Effector memory CD8-positive, alpha-beta T cell (primary cell): Measurements from ENCODE around the gene EMP2.
"Not testable (repeated sequence)": the region's sequence is repeated elsewhere in the genome, so short reads cannot be mapped to it uniquely, and the experiment has no call there.

Experiments
- ATAC-seq: fragments of 150-1000 bp; cut with Tn5 transposase; replicated peaks from 2 replicates; pipeline ENCODE4 v1.10.0; 2021; ENCODE audit warnings: mild to moderate bottlenecking, moderate library complexity
- DNase-seq, 3 experiments: peaks; one replicate each; pipeline ENCODE4 v3.0.0; 2021
- H3K27ac Mint-ChIP-seq, 2 donors: one replicate each; pipeline ENCODE4 v1.8.0; 2022; ENCODE audit warnings: mild to moderate bottlenecking in 2 of 2, mixed read lengths in 2 of 2, moderate library complexity in 2 of 2
- H3K27me3 Mint-ChIP-seq, 2 donors: one replicate each; pipeline ENCODE4 v1.8.0; 2022; ENCODE audit warnings: mixed read lengths in 2 of 2
- H3K36me3 Mint-ChIP-seq: one replicate; pipeline ENCODE4 v1.8.0; 2022; ENCODE audit warnings: mild to moderate bottlenecking, moderate library complexity, mixed read lengths; ENCODE audit not compliant: insufficient read depth
- H3K4me1 Mint-ChIP-seq, 2 donors: one replicate each; pipeline ENCODE4 v1.8.0; 2022; ENCODE audit warnings: low read depth in 2 of 2, mixed read lengths in 2 of 2
- H3K4me3 Mint-ChIP-seq, 2 donors: one replicate each; pipeline ENCODE4 v1.8.0; 2022; ENCODE audit warnings: mild to moderate bottlenecking in 2 of 2, mixed read lengths in 2 of 2, moderate library complexity in 2 of 2
- H3K9me3 Mint-ChIP-seq, 2 donors: one replicate each; pipeline ENCODE4 v1.8.0; 2022; ENCODE audit warnings: mixed read lengths in 2 of 2

Gene EMP2

DNA sequence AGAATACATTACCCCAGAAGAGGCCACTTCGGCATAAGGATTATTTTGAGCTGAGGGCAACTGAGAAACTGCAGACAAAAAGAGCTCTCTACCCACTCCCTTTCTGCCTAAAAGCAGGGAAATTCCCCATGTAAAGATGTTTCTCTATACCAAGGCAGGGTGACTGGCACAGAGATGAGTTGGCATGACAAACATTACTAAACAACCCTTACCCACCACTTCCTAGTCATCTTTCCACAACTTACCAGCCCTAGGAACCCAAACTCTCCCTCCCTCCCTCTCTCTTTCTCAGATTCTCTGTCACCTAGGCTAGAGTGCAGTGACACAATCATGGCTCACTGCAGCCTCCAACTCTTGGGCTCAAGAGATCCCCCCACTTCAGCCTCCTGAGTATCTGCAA lies 68.6 kb downstream of the EMP2 start:
- no peaks in the 10 kb centered on the region for H3K9me3 Mint-ChIP-seq
- no peaks in the 10 kb centered on the region for H3K27me3 Mint-ChIP-seq
- no peak for DNase-seq
- H3K27ac Mint-ChIP-seq: no peak overlapping the region
- no peak for ATAC-seq
- H3K4me3 Mint-ChIP-seq: no peak overlapping the region
- H3K4me1 Mint-ChIP-seq: peaks cover 0 to 3% of the 10 kb centered on the region in 2 donors
- H3K36me3 Mint-ChIP-seq: no peaks in the 10 kb centered on the region

DNA sequence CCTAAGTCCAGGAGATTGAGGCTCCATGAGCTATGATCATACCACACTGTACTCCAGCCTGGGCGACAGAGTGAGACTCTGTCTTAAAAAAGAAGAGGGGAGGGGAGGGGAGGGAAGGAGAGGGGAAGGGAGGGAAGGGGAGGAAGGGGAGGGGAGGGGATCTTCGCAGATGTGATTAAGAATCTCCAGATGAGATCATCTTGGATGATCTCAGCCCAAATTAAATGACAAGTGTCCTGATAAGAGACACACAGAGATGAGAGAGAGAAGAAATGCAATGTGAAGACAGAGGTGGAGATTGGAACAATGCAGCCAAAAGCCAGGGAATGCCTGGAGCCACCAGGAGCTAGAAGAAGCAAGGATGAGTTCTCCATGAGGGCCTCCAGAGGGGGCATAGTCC lies 70.1 kb downstream of the EMP2 start:
- peaks cover 0 to 3% of the 10 kb centered on the region in 2 donors for H3K4me1 Mint-ChIP-seq
- DNase-seq: no peak
- H3K36me3 Mint-ChIP-seq: no peaks in the 10 kb centered on the region
- ATAC-seq: no peak
- no peaks in the 10 kb centered on the region for H3K9me3 Mint-ChIP-seq
- no peak overlapping the region for H3K4me3 Mint-ChIP-seq
- H3K27me3 Mint-ChIP-seq: no peaks in the 10 kb centered on the region
- H3K27ac Mint-ChIP-seq: no peak overlapping the region

DNA sequence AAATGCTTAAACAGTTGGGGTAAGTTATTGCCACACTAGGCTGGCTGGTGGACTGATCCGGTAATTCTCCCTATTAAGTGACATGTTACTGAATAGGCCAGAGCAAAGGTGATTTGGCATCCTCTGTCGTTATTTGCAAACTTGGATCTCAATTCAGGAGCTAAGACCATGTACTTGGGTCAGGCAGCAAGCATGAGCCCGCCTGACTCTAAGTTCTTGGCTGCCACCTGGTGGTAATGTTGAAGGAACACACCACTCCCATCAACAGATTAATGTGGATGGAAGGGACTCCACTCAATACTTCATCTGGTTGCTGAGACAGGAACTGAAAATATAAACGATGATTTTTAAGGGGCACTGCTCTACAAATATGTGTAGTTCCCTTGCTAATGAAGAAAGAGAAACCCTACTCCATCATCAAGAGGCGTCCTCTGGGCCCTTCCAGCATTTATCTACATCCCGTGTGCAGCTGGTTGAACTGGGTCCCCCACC lies 70.8 kb downstream of the EMP2 start:
- DNase-seq: peak; percentile 60 to 67 (median 63)
- peak; percentile 91 for ATAC-seq
- no peak overlapping the region for H3K27ac Mint-ChIP-seq
- H3K4me1 Mint-ChIP-seq: peaks cover 0 to 3% of the 10 kb centered on the region in 2 donors
- H3K27me3 Mint-ChIP-seq: no peaks in the 10 kb centered on the region
- H3K36me3 Mint-ChIP-seq: no peaks in the 10 kb centered on the region
- H3K4me3 Mint-ChIP-seq: no peak overlapping the region
- no peaks in the 10 kb centered on the region for H3K9me3 Mint-ChIP-seq

DNA sequence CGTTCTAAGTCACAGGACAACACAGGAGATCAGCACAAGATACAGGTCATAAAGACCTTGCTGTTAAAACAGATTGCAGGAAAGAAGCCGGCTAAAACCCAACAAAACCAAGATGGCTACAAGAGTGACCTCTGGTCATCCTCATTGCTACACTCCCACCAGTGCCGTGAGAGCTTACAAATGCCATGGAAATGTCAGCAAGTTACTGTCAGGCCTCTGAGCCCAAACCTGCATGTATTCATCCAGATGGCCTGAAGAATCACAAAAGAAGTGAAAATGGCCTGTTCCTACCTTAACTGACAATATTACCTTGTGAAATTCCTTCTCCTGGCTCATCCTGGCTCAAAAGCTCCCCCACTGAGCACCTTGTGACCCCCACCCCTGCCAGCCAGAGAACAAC lies 75.1 kb downstream of the EMP2 start:
- H3K27ac Mint-ChIP-seq: peak overlapping the region in 1 of 2 donors; percentile 9
- H3K36me3 Mint-ChIP-seq, ATAC-seq, H3K4me3 Mint-ChIP-seq, DNase-seq, H3K27me3 Mint-ChIP-seq, H3K9me3 Mint-ChIP-seq, H3K4me1 Mint-ChIP-seq: not testable (repeated sequence)

DNA sequence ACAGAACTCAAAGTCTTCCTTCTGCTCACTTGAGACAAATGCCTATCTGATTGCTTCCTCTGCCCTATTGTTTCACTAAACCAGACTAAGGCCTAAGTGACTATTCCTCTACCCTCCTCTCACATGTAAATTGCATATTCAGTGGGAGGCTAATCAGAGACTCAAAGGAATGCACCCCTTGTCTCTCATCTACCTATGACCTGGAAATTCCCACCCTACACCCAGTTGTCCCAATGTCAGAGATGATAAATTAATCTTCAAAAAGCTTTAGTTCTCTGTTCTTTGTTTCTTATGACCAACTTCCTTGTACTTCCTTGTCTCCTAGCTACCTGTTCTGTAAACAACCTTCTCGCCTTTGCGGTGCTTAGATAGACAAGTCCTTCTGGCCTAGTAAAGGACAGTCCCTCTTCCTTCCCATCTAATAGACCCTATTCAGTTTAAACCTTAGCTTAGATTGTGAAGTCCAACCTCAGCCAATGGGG lies 76.0 kb downstream of the EMP2 start:
- DNase-seq (no peak), ATAC-seq (no peak)
- Mint-ChIP-seq H3K27me3 (no peaks in the 10 kb centered on the region), H3K4me1 (no peaks in the 10 kb centered on the region), H3K4me3 (no peak overlapping the region), H3K27ac (no peak overlapping the region), H3K9me3 (no peaks in the 10 kb centered on the region), H3K36me3 (no peaks in the 10 kb centered on the region)

DNA sequence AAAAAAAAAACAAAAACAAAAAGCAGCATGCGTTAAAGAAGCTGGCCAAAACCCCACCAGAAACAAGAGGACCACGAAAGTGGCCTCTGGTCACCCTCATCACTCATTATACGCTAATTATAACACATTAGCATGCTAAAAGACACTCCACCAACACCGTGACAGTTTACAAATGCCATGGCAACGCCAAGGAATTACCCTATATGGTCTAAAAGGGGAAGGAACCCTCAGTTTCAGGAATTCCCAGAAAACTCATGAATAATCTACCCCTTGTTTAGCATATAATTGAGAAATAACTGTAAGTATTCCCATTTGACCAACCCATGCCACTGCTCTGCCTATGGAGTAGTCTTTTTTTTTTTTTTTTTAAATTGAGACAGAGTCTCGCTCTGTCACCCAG lies 77.6 kb downstream of the EMP2 start:
- DNase-seq (no peak), ATAC-seq (no peak)
- Mint-ChIP-seq H3K4me1 (peaks cover 0 to 1% of the 10 kb centered on the region in 2 donors), H3K36me3 (no peaks in the 10 kb centered on the region), H3K27ac (no peak overlapping the region), H3K27me3 (no peaks in the 10 kb centered on the region), H3K9me3 (no peaks in the 10 kb centered on the region), H3K4me3 (no peak overlapping the region)

DNA sequence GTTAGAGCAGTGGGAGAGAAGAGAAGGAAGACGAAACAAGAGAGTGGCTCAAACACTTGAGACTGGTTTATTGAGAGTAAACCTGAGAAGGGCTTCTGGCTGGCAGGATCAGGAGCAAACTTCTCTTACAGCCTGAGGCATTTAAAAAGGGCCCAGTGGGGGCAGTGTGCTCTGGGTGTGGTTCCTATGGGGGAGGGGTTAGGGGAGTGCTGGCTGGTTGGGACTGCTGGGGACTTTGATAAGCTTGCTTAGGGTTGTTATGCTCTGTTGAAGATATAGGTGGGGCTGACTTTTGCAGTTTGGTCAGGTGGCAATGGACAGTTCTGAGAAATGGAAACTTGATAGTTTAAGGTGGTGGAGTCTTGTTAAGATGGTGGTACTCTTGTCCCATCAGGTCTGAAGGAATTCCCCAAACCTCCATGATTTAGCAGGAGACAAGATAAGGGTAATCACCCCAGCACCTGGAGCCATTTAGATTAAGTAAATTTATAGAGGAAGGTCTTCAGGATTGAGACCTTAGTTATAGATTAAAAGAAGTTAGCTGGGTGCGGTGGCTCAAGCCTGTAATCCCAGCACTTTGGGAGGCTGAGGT lies 79.3 kb downstream of the EMP2 start:
- H3K27ac Mint-ChIP-seq: no peak overlapping the region
- no peaks in the 10 kb centered on the region for H3K27me3 Mint-ChIP-seq
- peak; percentile 44 for ATAC-seq
- no peaks in the 10 kb centered on the region for H3K36me3 Mint-ChIP-seq
- peaks cover 0 to 3% of the 10 kb centered on the region in 2 donors for H3K4me1 Mint-ChIP-seq
- H3K4me3 Mint-ChIP-seq: no peak overlapping the region
- H3K9me3 Mint-ChIP-seq: peaks cover 0 to 6% of the 10 kb centered on the region in 2 donors
- no peak for DNase-seq

DNA sequence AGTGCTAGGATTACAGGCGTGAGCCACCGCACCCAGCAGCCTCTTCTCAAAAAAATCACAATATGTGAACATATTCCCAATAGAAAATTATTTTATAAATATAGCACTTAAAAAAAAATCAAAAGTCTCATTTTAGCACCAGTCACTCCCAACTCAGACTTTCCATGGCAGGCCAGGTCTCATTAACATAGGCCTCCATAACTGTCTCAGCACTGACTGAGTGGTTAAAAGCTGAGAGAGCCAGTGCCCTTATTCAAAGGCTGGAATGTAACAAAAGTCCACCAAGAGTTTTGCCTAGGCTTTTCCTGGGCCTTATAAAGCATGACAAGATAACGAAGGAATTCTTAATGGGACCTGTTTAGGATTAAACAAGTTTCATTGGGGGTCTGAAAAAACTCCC lies 79.8 kb downstream of the EMP2 start:
- Mint-ChIP-seq H3K27ac (no peak overlapping the region), H3K36me3 (no peaks in the 10 kb centered on the region), H3K4me3 (no peak overlapping the region), H3K27me3 (no peaks in the 10 kb centered on the region), H3K4me1 (peaks cover 0 to 3% of the 10 kb centered on the region in 2 donors), H3K9me3 (peaks cover 0 to 8% of the 10 kb centered on the region in 2 donors)
- no peak for ATAC-seq
- no peak for DNase-seq

DNA sequence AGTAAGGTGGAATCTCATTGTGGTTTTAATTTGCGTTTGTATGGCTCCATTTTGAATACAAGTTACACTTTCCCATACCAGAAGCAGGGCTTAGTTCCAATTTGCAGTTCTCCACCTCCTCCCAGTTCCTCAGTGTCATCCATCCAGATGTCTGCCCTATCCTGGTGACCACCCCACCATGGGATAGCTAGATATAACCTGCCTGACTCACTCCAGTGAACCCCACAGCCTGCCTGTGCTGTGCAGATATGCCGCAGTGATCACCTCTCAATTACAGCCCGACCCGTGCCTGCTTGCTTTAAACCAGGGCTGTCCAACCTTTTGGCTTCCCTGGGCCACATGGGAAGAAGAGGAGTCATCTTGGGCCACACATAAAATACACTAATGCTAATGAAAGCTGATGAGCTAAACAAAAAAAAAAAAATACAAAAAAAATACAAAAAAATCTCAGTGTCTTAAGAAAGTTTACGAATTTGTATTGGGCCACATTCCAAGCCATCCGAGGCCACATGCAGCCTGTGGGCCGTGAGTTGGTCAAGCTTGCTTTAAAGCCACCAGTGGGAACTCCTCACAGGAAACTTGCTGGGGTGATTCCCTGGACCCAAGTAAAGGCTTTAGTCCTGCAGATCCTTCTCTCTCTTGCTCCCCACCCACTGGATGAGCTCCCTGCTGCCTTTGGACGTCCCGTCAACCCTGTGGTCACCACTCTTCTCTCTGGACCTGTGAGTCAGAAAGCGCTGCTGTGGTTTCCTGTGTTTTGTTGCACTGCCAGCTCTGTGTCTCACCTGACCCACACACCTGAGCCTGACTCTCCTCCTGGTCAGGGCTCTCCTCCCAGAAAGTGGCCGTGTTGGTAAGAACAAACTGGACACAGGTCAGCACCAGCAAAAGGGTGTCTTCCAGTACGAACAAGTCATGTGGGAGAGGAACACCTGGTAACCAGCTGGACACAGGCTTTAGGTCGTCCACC lies 83.0 kb downstream of the EMP2 start:
- Mint-ChIP-seq H3K4me3 (no peak overlapping the region), H3K27me3 (no peaks in the 10 kb centered on the region), H3K27ac (no peak overlapping the region), H3K4me1 (peaks cover 0 to 3% of the 10 kb centered on the region in 2 donors), H3K36me3 (no peaks in the 10 kb centered on the region), H3K9me3 (peaks cover 0 to 19% of the 10 kb centered on the region in 2 donors)
- DNase-seq (no peak), ATAC-seq (no peak)

DNA sequence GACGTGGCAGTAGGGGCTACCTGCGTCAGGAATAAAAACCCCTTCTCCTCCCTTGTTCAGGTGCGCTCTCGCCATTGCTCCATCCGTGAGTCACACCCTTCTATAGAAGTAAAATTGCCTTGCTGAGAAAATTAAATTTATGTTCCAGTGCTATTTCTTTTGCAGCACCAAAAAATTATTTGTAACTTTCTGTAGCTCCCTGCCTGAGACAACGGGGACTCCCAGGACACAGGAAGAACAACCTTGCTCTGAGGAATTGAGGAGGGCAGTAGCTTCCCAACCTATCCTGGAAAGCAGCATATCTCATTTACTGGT lies 85.4 kb downstream of the EMP2 start:
- H3K4me1 Mint-ChIP-seq: peaks cover 0 to 3% of the 10 kb centered on the region in 2 donors
- H3K27me3 Mint-ChIP-seq: no peaks in the 10 kb centered on the region
- no peak overlapping the region for H3K27ac Mint-ChIP-seq
- DNase-seq (no peak), ATAC-seq (no peak)
- peaks cover 0 to 19% of the 10 kb centered on the region in 2 donors for H3K9me3 Mint-ChIP-seq
- H3K36me3 Mint-ChIP-seq: no peaks in the 10 kb centered on the region
- no peak overlapping the region for H3K4me3 Mint-ChIP-seq

DNA sequence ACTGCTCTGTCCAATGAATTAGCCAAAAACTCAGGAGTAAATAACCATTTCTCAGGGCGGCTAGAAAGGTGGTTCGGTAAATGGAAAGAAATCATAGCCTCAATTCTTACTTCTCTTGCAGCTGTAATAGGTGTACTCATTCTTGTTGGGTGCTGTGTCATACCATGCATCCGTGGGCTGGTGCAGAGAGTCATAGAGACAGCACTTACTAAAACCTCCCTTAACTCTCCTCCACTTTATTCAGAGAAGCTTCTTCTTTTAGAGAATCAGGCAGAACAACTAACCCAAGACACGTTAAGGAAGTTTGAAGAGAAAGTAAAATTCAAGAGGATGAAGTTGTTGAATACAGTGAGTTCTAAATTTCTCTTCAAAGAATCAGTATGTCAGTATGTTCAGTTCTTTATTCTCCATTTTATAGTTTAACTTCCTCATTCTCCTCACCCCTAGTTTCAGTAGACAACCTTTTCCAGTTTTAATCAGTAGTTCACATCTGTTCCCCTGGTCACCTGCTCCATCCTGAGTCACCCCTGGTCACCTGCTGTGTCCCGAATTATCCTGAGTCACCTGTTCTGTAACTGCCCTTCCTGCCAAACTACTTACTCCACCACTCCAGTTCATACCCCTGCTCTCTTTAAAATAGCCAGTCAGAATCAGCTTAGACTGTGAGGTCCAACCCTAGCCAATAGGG lies 85.9 kb downstream of the EMP2 start:
- no peak overlapping the region for H3K4me3 Mint-ChIP-seq
- H3K36me3 Mint-ChIP-seq: no peaks in the 10 kb centered on the region
- ATAC-seq (no peak), DNase-seq (no peak)
- peaks cover 0 to 19% of the 10 kb centered on the region in 2 donors for H3K9me3 Mint-ChIP-seq
- H3K27ac Mint-ChIP-seq: no peak overlapping the region
- H3K27me3 Mint-ChIP-seq: no peaks in the 10 kb centered on the region
- peaks cover 0 to 3% of the 10 kb centered on the region in 2 donors for H3K4me1 Mint-ChIP-seq

DNA sequence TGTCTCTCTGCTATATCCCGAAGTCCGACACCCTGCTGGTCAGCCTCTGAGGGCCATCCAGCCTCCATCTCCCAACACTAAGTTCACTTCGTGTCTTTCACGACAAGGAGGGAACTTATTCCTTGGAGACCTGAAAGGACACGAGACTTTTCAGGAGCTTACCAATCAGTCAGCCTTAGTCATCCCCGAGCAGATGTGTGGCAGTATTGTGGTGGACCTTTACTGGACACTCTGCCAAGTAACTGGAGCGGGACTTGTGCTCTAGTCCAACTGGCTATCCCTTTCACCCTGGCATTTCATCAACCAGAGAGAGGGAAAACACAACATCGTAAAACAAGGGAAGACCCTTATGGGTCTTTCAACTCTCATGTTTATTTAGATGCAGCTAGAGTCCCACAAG lies 87.1 kb downstream of the EMP2 start:
- Mint-ChIP-seq H3K27ac (no peak overlapping the region), H3K4me1 (peaks cover 0 to 3% of the 10 kb centered on the region in 2 donors), H3K27me3 (no peaks in the 10 kb centered on the region), H3K36me3 (no peaks in the 10 kb centered on the region), H3K9me3 (peaks cover 0 to 19% of the 10 kb centered on the region in 2 donors), H3K4me3 (no peak overlapping the region)
- DNase-seq (no peak), ATAC-seq (no peak)

DNA sequence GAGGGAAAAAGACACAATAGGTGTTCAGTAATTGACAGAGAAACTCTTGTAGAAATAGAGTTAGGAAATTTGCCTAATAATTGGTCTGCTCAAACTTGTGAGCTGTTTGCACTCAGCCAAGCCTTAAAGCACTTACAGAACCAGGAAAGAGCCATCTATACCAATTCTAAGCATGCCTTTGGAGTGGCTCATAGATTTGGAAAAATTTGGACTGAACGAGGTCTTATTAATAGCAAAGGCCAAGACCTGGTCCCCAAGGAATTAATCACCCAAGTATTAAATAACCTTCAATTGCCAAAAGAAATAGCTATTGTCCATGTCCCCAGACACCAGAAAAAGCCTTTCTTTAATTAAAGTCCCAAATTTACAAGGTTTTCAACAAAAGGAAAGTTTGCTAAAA lies 90.3 kb downstream of the EMP2 start:
- no peak overlapping the region for H3K27ac Mint-ChIP-seq
- no peaks in the 10 kb centered on the region for H3K4me1 Mint-ChIP-seq
- H3K9me3 Mint-ChIP-seq: peaks cover 4 to 15% of the 10 kb centered on the region in 2 donors
- no peak for ATAC-seq
- no peaks in the 10 kb centered on the region for H3K27me3 Mint-ChIP-seq
- H3K36me3 Mint-ChIP-seq: no peaks in the 10 kb centered on the region
- H3K4me3 Mint-ChIP-seq: no peak overlapping the region
- no peak for DNase-seq
